Ectodermal cell (in vitro differentiated cells): ENCODE data around the gene SP3.

Experiments used
- H3K27ac ChIP-seq: 2 replicates; pipeline ENCODE4 v1.7.0; 2013; ENCODE audit warnings: mild to moderate bottlenecking, low read depth, low read length; ENCODE audit not compliant: insufficient read depth, poor library complexity, severe bottlenecking
- H3K27me3 ChIP-seq: 2 replicates; pipeline ENCODE4 v1.7.0; 2013; ENCODE audit warnings: mild to moderate bottlenecking, low read length; ENCODE audit not compliant: insufficient read depth, control insufficient read depth, poor library complexity, severe bottlenecking
- H3K36me3 ChIP-seq: one replicate; pipeline ENCODE4 v1.7.0; 2013; ENCODE audit warnings: low read length; ENCODE audit not compliant: control insufficient read depth, insufficient read depth
- H3K4me1 ChIP-seq: one replicate; pipeline ENCODE4 v1.7.0; 2013; ENCODE audit warnings: low read length; ENCODE audit not compliant: control insufficient read depth, insufficient read depth
- H3K4me3 ChIP-seq: 2 replicates; pipeline ENCODE4 v1.7.0; 2013; ENCODE audit warnings: low read depth, low read length, control low read depth; ENCODE audit not compliant: insufficient read depth
- H3K9me3 ChIP-seq: 2 replicates; pipeline ENCODE4 v1.7.0; 2013; ENCODE audit warnings: mild to moderate bottlenecking, low read length, moderate library complexity; ENCODE audit not compliant: control insufficient read depth
- WGBS, 2 experiments: methylation state at CpG; one replicate each; pipeline ENCODE4 v1.1.7; 2013; ENCODE audit warnings: missing lambda C conversion rate in 2 of 2; 5-methylcytosine and 5-hydroxymethylcytosine counted together

Gene SP3

GRCh38 chr2:173876833-173877413 lies 88.2 kb downstream of the SP3 start:
- Histone ChIP-seq H3K27ac (no peak overlapping the region), H3K4me3 (no peak overlapping the region), H3K27me3 (no peaks in the 10 kb centered on the region), H3K4me1 (peaks cover 5% of the 10 kb centered on the region), H3K36me3 (no peaks in the 10 kb centered on the region), H3K9me3 (no peaks in the 10 kb centered on the region)
- WGBS, 2 experiments: 79 to 85% methylated on average over 9 of the region's 9 CpGs

- Histone ChIP-seq H3K4me1 (peaks cover 5% of the 10 kb centered on the region), H3K27me3 (no peaks in the 10 kb centered on the region), H3K36me3 (no peaks in the 10 kb centered on the region), H3K9me3 (no peaks in the 10 kb centered on the region), H3K27ac (no peak overlapping the region), H3K4me3 (no peak overlapping the region)
- 94 to 100% methylated on average over 1 of the region's 1 CpG for WGBS, 2 experiments
Observed at GRCh38 chr2:173874894-173875237, 90.3 kb downstream of the SP3 start.

GRCh38 chr2:173874003-173874893 lies 90.9 kb downstream of the SP3 start:
- no peaks in the 10 kb centered on the region for H3K9me3 ChIP-seq
- H3K36me3 ChIP-seq: no peaks in the 10 kb centered on the region
- no peak overlapping the region for H3K4me3 ChIP-seq
- WGBS, 2 experiments: 85 to 86% methylated on average over 12 to 13 of the region's 13 CpGs
- no peak overlapping the region for H3K27ac ChIP-seq
- H3K27me3 ChIP-seq: no peaks in the 10 kb centered on the region
- peaks cover 5% of the 10 kb centered on the region for H3K4me1 ChIP-seq

GRCh38 chr2:173872714-173873113 lies 92.5 kb downstream of the SP3 start:
- Histone ChIP-seq H3K4me3 (no peak overlapping the region), H3K27ac (no peak overlapping the region), H3K27me3 (no peaks in the 10 kb centered on the region), H3K36me3 (no peaks in the 10 kb centered on the region), H3K4me1 (peaks cover 5% of the 10 kb centered on the region), H3K9me3 (no peaks in the 10 kb centered on the region)
- 95 to 97% methylated on average over 5 of the region's 5 CpGs for WGBS, 2 experiments

GRCh38 chr2:173869244-173870229 lies 95.6 kb downstream of the SP3 start:
- Histone ChIP-seq H3K9me3 (no peaks in the 10 kb centered on the region), H3K27ac (no peak overlapping the region), H3K27me3 (no peaks in the 10 kb centered on the region), H3K36me3 (no peaks in the 10 kb centered on the region), H3K4me1 (peaks cover 14% of the 10 kb centered on the region), H3K4me3 (no peak overlapping the region)
- WGBS, 2 experiments: 94 to 95% methylated on average over 7 to 8 of the region's 8 CpGs

- WGBS, 2 experiments: 90 to 91% methylated on average over 3 of the region's 3 CpGs
- no peak overlapping the region for H3K27ac ChIP-seq
- H3K36me3 ChIP-seq: no peaks in the 10 kb centered on the region
- no peaks in the 10 kb centered on the region for H3K9me3 ChIP-seq
- H3K4me1 ChIP-seq: peaks cover 14% of the 10 kb centered on the region
- no peaks in the 10 kb centered on the region for H3K27me3 ChIP-seq
- no peak overlapping the region for H3K4me3 ChIP-seq
Observed at GRCh38 chr2:173868406-173868805, 96.8 kb downstream of the SP3 start.

GRCh38 chr2:173866874-173867618 lies 98.1 kb downstream of the SP3 start:
- no peaks in the 10 kb centered on the region for H3K9me3 ChIP-seq
- 83 to 84% methylated on average over 11 of the region's 11 CpGs for WGBS, 2 experiments
- no peak overlapping the region for H3K27ac ChIP-seq
- H3K4me1 ChIP-seq: peaks cover 9% of the 10 kb centered on the region
- H3K36me3 ChIP-seq: no peaks in the 10 kb centered on the region
- no peaks in the 10 kb centered on the region for H3K27me3 ChIP-seq
- H3K4me3 ChIP-seq: no peak overlapping the region

- no peak overlapping the region for H3K4me3 ChIP-seq
- H3K36me3 ChIP-seq: no peaks in the 10 kb centered on the region
- no peak overlapping the region for H3K27ac ChIP-seq
- 91 to 97% methylated on average over 12 of the region's 12 CpGs for WGBS, 2 experiments
- no peaks in the 10 kb centered on the region for H3K9me3 ChIP-seq
- no peaks in the 10 kb centered on the region for H3K27me3 ChIP-seq
- peaks cover 9% of the 10 kb centered on the region for H3K4me1 ChIP-seq
Observed at GRCh38 chr2:173865971-173866873, 99.0 kb downstream of the SP3 start.
